PC-3 (cell line): ENCODE results near the gene FLCN. TPM values are rescaled to one million over a fixed set of nuclear protein-coding genes. Genes with fewer than 3 reads are reported as not detected.
"Not testable (repeated sequence)": the region's sequence is repeated elsewhere in the genome, so short reads cannot be mapped to it uniquely, and the experiment has no call there.

Experiments
- ATAC-seq: fragments of 200-7000 bp; cut with Tn5 transposase; 2 replicates; pipeline ENCODE4 v1.9.1; 2020; ENCODE audit warnings: mild to moderate bottlenecking, moderate library complexity
- BruUV-seq: library from RNA; stranded (reverse); fragments of 400-500 nt; replicated peaks from 2 replicates; lab custom pipeline; 2021; lab: Mats Ljungman, UMichigan
- CTCF ChIA-PET: fragments of 300-600 bp; sonication (Branson Sonifier 250); formaldehyde crosslinking; loops from one replicate; lab custom pipeline; 2022; ENCODE audit warnings: antibody characterized with exemption; lab: Charles Lee
- POLR2A ChIA-PET: fragments of 300-600 bp; sonication (Branson Sonifier 250); formaldehyde crosslinking; loops from one replicate; lab custom pipeline; 2022; ENCODE audit warnings: antibody characterized with exemption; ENCODE audit not compliant: unreplicated experiment; lab: Charles Lee
- DNase-seq: peaks from one replicate; pipeline ENCODE4 v3.0.0-alpha.2; 2015
- H2AFZ ChIP-seq: fragments of 300-600 bp; sonication (generic); 2 replicates; pipeline ENCODE4 v1.6.0; 2016; ENCODE audit warnings: antibody characterized with exemption, low read length
- H3F3A ChIP-seq: fragments of 300-600 bp; sonication (generic); one replicate; pipeline ENCODE4 v1.6.0; 2017; ENCODE audit warnings: antibody characterized with exemption, low read length, control low read depth, mild to moderate bottlenecking; ENCODE audit not compliant: unreplicated experiment
- H3K27ac ChIP-seq: fragments of 300-600 bp; sonication (generic); 2 replicates; pipeline ENCODE4 v1.5.1; 2016; ENCODE audit warnings: mild to moderate bottlenecking, low read length
- H3K27me3 ChIP-seq: fragments of 300-600 bp; sonication (generic); 2 replicates; pipeline ENCODE4 v1.6.1; 2016; ENCODE audit warnings: low read length, mixed read lengths
- H3K36me3 ChIP-seq: fragments of 300-600 bp; sonication (generic); 2 replicates; pipeline ENCODE4 v1.6.1; 2016; ENCODE audit warnings: low read depth, mixed run types, low read length, mixed read lengths
- H3K4me1 ChIP-seq: fragments of 300-600 bp; sonication (generic); 2 replicates; pipeline ENCODE4 v1.5.1; 2016; ENCODE audit warnings: low read length; ENCODE audit not compliant: insufficient read depth
- H3K4me2 ChIP-seq: fragments of 300-600 bp; sonication (generic); 2 replicates; pipeline ENCODE4 v1.6.0; 2016; ENCODE audit warnings: low read length
- H3K4me3 ChIP-seq: fragments of 300-600 bp; sonication (generic); 2 replicates; pipeline ENCODE4 v1.5.1; 2016; ENCODE audit warnings: mild to moderate bottlenecking, low read length, mixed read lengths
- H3K79me2 ChIP-seq: fragments of 300-600 bp; sonication (generic); 2 replicates; pipeline ENCODE4 v1.6.1; 2017; ENCODE audit warnings: low read length, mixed read lengths
- H3K9ac ChIP-seq: fragments of 300-600 bp; sonication (generic); 2 replicates; pipeline ENCODE4 v1.6.0; 2016; ENCODE audit warnings: mild to moderate bottlenecking, low read length
- H3K9me2 ChIP-seq: fragments of 300-600 bp; sonication (generic); replicated peaks from 2 replicates; pipeline ENCODE4 v1.6.1; 2016; ENCODE audit warnings: mixed run types, low read length, mixed read lengths
- H3K9me3 ChIP-seq: fragments of 300-600 bp; sonication (generic); 2 replicates; pipeline ENCODE4 v1.6.1; 2016; ENCODE audit warnings: low read length, mixed read lengths
- H4K20me1 ChIP-seq: fragments of 300-600 bp; sonication (generic); 2 replicates; pipeline ENCODE4 v1.6.1; 2016; ENCODE audit warnings: low read length, mixed read lengths
- CTCF ChIP-seq: fragments of 300-600 bp; sonication (generic); conservative IDR thresholded peaks from 2 replicates; pipeline ENCODE4 v1.5.1; 2017; ENCODE audit warnings: antibody characterized with exemption, low read depth, mild to moderate bottlenecking, low read length
- EZH2 ChIP-seq: fragments of 300-600 bp; sonication (generic); IDR thresholded peaks from one replicate; pipeline ENCODE4 v1.6.1; 2017; ENCODE audit warnings: antibody characterized with exemption, mild to moderate bottlenecking, low read length; ENCODE audit not compliant: unreplicated experiment
- EZH2phosphoT487 ChIP-seq: fragments of 300-600 bp; sonication (generic); IDR thresholded peaks from 2 replicates; pipeline ENCODE4 v1.6.1; 2018; ENCODE audit warnings: mild to moderate bottlenecking, antibody characterized with exemption, low read length, borderline replicate concordance
- intact Hi-C: fragments of 100-400 bp; cut with micrococcal nuclease; formaldehyde crosslinking; loops from 2 replicates; pipeline ENCODE4 v1.9.0; 2023
- total RNA-seq: library from RNA; depleted of rRNA; stranded (reverse); fragments of >200 nt; gene quantifications from 2 replicates; pipeline ENCODE4 v1.2.3, GENCODE V29; 2014

The FLCN gene
- total RNA-seq, 1 experiment from 2014 or later: 30.8 TPM

- ChIA-PET CTCF (no interaction called here), POLR2A (no interaction called here)
- Histone ChIP-seq H2AFZ (no peak overlapping the region), H3K4me3 (no peak overlapping the region), H3K27ac (no peak overlapping the region), H3K4me2 (no peak overlapping the region), H3K27me3 (no peaks in the 10 kb centered on the region), H3K36me3 (peaks cover 79% of the 10 kb centered on the region), H3K9me3 (no peaks in the 10 kb centered on the region), H3K9me2 (no peaks in the 10 kb centered on the region), H3K4me1 (peaks cover 12% of the 10 kb centered on the region), H3K9ac (no peak overlapping the region), H3F3A (peaks cover 2% of the 10 kb centered on the region), H4K20me1 (0 out of 2 replicates have a peak, but pooled peaks cover 11% of the 10 kb centered on the region), H3K79me2 (no peaks in the 10 kb centered on the region)
- intact Hi-C loops: no loop called here
- ATAC-seq (0 out of 2 replicates have a peak, but pooled peaks have one; percentile 8), DNase-seq (peak; percentile 73)
- BruUV-seq: no TSS peak
- TF ChIP-seq CTCF: no peak
- TF ChIP-seq EZH2: no peak
- no peak for TF ChIP-seq EZH2phosphoT487
These were observed 50.9 kb downstream of the FLCN start for GRCh38 chr17:17186051-17186450.

GRCh38 chr17:17184985-17185757 is 51.8 kb downstream of the FLCN start:
- H3K79me2 ChIP-seq, H3K27ac ChIP-seq, ATAC-seq, DNase-seq, H2AFZ ChIP-seq, H3K4me2 ChIP-seq, H3F3A ChIP-seq, CTCF ChIA-PET, H3K9me2 ChIP-seq, intact Hi-C loops, H3K4me3 ChIP-seq, H3K9me3 ChIP-seq, H3K9ac ChIP-seq, H3K27me3 ChIP-seq, POLR2A ChIA-PET: not testable (repeated sequence)
- peaks cover 12% of the 10 kb centered on the region for H3K4me1 ChIP-seq
- TSS peak; percentile 34 for BruUV-seq
- peaks cover 87% of the 10 kb centered on the region for H3K36me3 ChIP-seq
- H4K20me1 ChIP-seq: 0 out of 2 replicates have a peak, but pooled peaks cover 11% of the 10 kb centered on the region

GRCh38 chr17:17183744-17184143 is 53.2 kb downstream of the FLCN start:
- peaks cover 84% of the 10 kb centered on the region for H3K36me3 ChIP-seq
- H3K27ac ChIP-seq: no peak overlapping the region
- no peaks in the 10 kb centered on the region for H3F3A ChIP-seq
- 0 out of 2 replicates have a peak, but pooled peaks cover 11% of the 10 kb centered on the region for H4K20me1 ChIP-seq
- no peak overlapping the region for H3K9ac ChIP-seq
- peaks cover 12% of the 10 kb centered on the region for H3K4me1 ChIP-seq
- ATAC-seq: no peak
- intact Hi-C loops: no loop called here
- no peak overlapping the region for H3K4me2 ChIP-seq
- no peaks in the 10 kb centered on the region for H3K27me3 ChIP-seq
- TF ChIP-seq EZH2phosphoT487: no peak
- no peak for TF ChIP-seq EZH2
- no peak for TF ChIP-seq CTCF
- no peaks in the 10 kb centered on the region for H3K9me2 ChIP-seq
- CTCF ChIA-PET: no interaction called here
- H3K9me3 ChIP-seq: no peaks in the 10 kb centered on the region
- DNase-seq: no peak
- H3K4me3 ChIP-seq: no peak overlapping the region
- POLR2A ChIA-PET: no interaction called here
- BruUV-seq: no TSS peak
- no peaks in the 10 kb centered on the region for H3K79me2 ChIP-seq
- H2AFZ ChIP-seq: no peak overlapping the region
